ENCODE results near the gene SRCAP.
"Not testable (repeated sequence)": the region's sequence is repeated elsewhere in the genome, so short reads cannot be mapped to it uniquely, and the experiment has no call there.

SRCAP gene

DNA sequence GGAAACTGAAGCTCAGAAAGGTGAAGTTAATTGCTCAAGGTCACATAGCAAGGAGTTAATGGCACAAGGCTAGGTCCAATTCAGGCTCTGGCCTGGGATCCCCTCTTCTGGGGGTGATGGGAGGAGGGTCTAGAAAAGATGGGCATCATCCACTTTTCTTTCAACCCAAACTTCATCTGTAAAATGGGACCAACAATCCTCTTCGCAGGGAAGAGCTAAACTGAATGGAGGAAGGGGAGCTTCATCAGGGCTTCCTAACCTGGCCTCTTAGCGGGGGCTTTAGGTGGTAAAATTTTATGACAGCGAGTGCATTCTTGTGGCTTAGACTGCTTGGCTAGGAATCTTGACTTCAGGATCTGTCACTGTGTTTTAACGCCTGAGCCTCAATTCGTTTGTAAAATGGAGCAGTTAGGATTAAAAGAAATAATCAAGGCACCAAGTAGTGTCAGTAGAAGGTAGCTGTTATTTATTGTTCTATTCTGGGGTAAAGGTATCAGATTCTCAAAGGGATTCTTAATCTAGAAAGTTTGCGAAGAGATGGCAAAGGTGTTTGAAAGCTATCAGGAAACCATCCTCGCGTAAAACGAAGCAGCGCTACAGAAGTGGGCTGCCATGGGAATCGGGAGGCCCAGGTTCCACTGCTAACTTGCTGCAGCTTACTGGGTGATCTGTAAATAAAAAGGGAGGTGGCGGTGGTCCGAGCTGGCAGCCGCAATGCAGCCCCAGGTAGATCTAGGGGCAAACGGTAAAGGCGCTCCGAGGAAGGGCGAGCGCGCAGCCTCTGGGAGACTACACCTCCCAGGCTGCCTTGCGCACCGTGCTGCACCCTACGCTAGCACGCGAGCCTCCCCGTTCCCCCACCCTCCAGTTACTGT is 1.5 kb upstream of the SRCAP start:
- DNase-seq = peak in 23 of 58 donors; percentile 90 to 99 (median 98)

DNA sequence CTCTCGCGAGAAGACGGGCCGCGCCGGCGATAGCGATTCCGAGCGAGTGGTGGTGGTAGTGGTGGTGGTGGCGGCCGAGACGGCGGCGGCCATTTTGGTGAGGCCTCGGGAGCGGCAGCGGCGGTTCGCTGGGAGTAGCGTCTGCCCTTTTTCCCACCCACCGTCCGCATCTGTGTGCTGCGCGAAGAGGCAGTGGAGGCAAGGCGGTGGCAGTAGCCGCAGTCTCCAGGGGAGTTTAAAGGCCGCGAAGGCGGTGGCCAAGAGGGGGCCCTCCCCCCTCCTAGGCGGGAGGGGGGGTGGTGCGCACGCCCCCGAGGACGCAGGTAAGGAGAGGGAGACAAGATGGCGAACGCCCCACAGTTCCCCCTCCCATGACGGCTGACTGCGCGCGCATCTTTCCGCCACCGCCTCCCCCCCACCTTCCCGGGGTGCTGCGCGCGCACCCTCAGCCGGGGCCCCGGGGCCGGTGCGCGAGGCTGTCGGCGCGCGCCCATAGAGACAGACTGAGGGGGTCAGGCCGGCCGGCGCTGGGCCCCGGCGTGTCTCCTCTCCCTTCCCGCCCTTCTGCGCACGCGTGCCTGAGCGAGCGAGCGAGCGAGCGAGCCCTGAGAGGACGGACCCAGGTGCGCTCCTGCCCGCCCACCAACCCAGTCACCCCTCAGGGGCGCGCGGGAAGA is 694 bp upstream of the SRCAP start:
- DNase-seq = peak; percentile 58 to 99 (median 94)

DNA sequence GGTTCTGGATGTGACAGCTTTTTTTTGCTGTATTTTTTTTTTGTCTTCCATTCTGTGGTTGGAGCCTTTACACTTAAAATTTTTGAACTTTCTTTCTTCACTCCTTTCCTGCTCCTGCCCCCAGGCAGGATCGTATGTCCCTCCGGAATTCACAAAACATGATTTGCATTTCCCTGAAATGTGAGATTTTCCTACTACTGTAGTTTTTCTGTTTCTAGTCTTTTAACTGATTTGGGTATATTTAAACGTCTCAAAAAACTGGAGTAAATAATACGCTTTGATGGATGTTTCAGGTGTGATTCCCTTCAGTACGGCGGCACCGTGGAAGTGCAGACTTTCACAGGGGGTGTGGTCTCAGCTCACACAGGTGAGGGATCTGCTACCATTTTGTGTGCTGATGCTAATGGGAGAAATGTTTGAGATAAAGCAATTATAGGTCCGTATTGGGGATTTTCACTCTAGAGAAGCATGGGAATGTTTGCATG is 686 bp downstream of the SRCAP start:
- no peak for DNase-seq

DNA sequence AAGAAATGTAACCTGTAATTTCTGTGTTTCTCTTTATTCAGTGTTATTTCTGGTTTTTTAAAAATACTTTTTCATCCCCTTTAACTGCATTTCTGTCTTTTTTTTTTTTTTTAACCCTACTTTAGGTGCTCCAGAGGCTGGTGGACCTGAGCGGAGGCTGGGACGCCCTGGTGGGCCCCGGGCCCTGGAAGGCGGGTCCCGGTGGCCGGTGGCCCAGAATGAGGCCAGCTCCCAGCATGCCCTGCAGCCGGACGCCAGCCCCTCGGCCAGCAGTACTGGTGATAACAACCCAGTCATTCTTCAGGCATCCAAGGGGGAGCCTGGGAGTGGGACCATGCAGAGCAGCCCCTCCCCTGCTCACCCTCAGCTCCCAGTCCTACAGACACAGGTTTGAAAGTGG is 1.5 kb downstream of the SRCAP start:
- peak in 2 of 58 donors; percentile 3 to 13 for DNase-seq

DNA sequence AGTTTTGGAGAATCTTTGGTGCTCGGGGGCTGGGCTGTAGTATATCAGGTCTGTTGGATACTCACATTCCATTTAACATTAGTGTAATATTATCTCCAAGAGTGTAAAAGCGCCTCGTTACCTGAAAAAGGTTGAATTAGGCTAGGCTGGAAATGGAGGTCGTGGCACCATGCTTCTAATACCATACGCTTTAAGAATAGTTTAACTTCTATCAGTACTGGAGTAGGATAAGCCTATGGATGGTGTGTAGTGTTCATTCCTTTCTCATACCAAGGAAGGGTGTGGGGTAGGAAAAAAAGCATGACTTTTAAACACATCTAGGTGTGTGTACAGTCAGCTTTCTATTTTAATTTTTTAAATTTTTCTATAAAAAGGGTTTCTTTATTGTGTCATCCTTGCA is 2.0 kb downstream of the SRCAP start:
- no peak for DNase-seq

DNA sequence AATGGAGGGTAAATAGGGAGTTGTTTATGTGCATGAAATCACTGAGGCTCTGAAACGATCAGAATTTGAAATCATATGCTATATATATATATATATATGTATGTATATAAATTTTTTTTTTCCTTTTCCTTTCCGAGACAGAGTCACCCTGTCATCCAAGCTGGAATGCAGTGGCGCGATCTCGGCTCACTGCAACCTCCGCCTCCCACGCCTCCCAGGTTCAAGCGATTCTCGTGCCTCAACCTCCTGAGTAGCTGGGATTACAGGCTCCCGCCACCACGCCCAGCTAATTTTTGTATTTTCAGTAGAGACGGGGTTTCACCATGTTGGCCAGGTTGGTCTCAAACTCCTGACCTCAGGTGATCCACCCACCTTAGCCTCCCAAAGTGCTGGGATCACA is 4.1 kb downstream of the SRCAP start:
- not testable (repeated sequence) for DNase-seq

DNA sequence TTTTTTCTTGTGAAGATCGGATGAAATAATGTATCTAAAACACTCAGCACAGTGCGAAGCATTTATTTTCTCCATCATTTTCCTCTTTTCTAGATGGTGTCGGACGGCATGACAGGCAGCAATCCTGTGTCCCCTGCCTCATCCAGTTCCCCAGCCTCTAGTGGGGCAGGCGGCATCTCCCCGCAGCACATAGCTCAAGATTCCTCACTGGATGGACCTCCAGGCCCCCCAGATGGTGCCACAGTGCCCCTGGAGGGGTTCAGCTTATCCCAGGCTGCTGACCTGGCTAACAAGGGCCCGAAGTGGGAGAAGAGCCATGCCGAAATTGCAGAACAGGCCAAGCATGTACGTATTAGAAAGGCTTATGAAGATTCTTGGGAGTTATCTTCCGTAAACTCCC is 5.0 kb downstream of the SRCAP start:
- no peak for DNase-seq

DNA sequence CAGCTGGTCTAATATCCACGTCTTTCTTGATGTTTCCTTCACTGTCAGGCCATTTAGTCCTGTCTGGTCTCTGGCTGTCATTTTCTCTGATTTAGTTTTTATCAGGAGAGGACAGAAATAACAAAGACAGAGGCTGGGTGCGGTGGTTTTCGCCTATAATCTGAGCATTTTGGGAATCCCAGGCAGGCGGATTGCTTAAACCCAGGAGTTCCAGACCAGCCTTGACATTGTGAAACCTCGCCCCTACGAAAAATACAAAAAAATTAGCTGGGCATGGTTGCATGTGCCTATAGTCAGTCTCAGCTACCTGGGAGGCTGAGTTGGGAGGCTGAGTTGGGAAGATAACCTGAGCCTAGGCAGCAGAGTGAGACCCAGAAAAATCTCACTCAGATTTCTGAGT is 7.1 kb downstream of the SRCAP start:
- DNase-seq = no peak

DNA sequence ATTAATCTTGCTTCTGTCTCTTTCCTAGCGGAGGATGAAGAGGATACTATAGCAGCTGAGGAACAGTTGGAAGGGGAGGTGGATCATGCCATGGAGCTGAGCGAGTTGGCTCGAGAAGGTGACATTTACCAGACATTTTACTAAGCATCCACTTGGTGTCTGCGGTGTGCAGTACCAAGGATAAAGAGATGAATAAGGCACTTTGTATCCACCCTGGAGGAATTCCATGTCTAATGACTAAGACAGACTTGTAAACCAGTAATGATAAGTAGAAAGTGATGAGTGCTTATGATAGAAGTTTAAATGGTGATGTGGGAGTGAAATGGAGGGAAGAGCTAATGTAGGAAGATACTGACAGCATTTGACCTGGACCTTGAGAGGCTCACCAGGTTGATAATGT is 12.0 kb downstream of the SRCAP start:
- DNase-seq = no peak

DNA sequence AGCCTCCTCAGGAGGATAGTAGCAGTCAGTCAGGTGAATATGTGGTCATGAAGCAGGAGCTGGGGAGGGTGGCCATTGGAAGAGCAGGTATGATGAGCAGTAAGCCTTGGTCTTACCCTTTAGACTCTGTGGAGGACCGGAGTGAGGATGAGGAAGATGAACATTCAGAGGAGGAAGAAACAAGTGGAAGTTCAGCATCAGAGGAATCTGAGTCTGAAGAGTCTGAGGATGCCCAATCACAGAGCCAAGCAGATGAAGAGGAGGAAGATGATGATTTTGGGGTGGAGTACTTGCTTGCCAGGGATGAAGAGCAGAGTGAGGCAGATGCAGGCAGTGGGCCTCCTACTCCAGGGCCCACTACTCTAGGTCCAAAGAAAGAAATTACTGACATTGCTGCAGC is 12.7 kb downstream of the SRCAP start:
- no peak for DNase-seq

DNA sequence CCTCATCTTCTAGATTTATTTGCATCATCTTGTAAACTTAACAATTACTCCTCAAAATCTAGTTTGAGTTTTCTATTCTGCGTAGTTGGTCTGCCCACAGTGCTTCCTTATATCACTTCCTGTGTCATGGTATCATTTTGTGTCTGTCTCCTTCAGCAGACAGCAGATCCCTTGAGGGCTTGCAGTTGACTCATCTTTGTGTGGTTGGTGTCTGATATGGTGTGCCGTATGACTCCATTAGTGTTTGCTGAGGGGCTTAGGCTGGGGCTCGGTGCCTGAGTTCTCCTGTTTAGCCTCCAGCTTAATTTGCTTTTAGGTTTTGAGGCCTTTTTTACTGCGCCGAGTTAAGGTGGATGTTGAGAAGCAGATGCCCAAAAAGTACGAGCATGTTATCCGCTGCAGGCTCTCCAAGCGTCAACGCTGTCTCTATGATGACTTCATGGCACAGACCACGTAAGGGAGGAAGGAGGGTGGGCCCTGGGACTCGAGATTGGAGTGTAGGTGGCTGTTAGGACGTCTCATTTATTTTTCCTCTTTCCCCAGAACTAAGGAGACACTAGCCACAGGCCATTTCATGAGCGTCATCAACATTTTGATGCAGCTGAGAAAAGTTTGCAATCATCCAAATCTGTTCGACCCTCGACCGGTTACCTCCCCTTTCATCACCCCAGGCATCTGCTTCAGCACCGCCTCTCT is 16.9 kb downstream of the SRCAP start:
- DNase-seq = no peak

DNA sequence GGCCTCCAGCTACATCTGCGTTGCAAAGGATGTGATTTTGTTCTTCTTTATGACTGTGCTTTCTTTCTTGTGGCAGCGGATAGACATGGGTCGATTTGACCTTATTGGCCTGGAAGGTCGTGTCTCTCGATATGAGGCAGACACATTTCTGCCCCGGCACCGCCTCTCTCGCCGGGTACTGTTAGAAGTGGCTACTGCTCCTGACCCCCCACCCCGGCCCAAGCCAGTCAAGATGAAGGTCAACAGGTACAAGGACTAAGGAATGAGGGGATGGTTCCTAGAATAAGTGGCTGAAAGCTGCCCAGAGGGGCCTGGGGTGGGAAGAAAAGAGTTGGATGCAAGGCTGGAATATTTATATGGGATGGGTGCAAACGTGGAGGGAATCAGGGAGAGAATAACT is 21.1 kb downstream of the SRCAP start:
- no peak for DNase-seq

DNA sequence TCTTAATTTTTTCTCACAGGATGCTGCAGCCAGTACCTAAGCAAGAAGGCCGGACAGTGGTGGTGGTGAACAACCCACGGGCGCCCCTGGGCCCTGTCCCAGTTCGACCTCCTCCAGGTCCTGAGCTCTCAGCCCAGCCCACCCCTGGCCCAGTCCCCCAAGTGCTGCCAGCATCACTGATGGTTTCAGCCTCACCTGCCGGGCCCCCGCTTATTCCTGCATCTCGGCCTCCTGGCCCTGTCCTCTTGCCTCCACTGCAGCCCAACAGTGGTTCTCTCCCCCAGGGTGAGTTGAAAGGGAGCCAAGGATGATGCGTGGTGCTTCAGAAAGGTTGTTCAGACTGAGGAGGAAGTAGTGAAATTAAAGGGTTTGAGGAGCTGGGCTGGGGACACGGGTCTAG is 21.7 kb downstream of the SRCAP start:
- DNase-seq = no peak

DNA sequence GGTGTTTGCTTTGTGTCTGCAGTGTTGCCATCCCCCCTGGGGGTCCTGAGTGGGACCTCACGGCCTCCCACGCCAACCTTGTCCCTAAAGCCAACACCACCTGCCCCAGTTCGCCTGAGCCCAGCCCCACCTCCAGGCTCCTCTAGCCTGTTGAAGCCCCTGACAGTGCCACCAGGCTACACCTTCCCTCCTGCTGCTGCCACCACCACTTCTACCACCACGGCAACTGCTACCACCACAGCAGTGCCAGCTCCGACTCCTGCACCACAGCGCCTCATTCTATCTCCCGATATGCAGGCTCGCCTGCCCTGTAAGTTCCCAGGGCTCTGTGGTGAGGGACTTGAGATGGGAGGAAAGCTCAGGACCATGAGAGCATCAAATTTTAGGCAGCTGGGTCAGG is 22.2 kb downstream of the SRCAP start:
- no peak for DNase-seq

DNA sequence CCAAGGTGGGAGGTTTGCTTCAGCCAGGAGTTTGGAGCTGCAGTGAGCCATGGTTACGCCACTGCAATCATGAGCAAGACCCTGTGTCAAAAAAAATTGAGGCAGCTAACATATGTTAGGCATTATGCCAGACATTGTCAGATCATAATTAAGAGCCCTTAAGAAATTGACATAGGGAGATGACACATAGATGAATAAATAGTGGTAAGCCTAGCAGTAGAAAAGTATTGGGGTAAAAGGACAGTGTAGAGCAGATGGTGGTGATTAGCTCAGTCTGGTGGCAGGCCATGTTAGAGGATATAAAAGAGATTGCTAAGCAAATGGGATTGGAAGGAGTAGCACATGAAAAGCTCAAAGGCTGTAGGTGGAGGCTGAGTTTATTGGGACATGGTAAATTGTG is 22.6 kb downstream of the SRCAP start:
- DNase-seq = no peak

DNA sequence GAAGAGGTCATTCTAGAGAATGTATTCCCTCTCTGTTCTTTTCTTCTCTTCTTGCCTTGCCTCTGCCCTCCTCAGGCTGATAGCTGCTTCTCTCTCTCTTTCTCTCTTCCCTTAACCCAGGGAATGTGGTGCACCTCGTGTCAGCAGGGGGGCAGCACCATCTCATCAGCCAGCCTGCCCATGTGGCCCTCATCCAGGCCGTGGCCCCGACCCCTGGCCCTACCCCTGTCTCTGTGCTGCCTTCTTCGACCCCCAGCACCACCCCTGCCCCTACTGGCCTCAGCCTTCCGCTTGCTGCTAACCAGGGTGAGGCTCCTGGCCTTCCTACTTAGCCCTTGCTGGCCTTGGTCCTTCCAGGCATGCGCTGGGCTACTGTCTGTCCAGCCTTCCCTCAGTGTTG is 23.5 kb downstream of the SRCAP start:
- no peak for DNase-seq

DNA sequence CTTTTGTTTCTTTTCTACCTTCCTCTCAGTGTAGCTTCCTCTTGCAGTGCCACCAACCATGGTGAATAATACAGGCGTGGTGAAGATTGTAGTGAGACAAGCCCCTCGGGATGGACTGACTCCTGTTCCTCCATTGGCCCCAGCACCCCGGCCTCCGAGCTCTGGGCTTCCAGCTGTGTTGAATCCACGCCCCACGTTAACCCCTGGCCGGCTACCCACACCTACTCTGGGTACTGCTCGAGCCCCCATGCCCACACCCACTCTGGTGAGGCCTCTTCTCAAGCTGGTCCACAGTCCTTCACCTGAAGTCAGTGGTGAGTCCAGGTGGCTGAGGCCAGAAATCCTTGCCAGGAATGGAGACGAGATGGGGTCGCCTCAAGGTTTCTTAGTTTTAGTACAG is 23.9 kb downstream of the SRCAP start:
- DNase-seq = no peak

DNA sequence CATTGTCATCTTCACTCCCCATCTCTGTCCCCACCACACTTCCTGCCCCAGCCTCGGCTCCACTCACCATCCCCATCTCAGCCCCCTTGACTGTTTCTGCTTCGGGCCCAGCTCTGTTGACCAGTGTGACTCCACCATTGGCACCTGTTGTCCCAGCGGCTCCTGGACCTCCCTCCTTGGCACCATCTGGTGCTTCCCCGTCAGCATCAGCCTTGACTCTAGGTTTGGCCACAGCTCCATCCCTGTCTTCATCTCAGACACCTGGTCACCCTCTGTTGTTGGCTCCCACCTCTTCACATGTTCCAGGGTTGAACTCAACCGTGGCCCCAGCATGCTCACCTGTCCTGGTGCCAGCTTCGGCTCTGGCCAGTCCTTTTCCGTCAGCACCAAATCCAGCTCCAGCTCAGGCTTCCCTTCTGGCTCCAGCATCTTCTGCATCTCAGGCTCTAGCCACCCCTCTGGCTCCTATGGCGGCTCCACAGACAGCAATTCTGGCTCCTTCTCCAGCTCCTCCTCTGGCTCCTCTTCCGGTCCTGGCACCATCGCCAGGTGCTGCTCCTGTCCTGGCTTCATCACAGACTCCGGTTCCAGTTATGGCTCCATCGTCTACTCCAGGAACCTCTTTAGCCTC is 24.9 kb downstream of the SRCAP start:
- DNase-seq = no peak

DNA sequence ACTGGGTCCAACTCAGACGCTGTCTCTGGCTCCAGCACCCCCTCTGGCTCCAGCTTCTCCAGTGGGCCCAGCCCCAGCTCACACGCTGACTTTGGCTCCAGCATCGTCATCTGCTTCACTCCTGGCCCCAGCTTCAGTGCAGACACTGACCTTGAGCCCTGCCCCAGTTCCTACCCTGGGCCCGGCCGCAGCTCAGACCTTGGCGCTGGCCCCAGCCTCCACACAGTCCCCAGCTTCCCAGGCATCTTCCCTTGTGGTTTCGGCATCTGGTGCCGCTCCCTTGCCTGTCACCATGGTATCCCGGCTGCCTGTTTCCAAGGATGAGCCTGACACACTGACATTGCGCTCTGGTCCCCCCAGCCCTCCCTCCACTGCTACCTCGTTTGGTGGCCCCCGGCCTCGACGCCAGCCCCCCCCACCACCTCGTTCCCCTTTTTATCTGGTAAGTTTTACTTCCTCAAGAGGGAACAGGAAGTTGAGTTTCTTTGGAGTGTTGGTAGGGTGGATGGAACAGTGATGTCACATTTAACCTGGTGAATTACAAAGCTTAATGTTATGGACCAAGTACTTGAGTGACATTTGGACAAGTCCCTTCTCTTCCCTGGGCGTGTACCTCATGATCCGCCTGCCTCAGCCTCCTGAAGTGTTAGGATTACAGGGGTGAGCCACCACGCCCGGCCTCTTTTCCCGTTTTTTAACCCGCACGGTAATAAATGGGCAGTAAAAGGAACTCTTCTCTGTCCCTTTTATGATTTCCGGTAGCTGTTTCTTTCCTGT is 25.9 kb downstream of the SRCAP start:
- DNase-seq = peak in 4 of 58 donors; percentile 3 to 24 (median 10)

DNA sequence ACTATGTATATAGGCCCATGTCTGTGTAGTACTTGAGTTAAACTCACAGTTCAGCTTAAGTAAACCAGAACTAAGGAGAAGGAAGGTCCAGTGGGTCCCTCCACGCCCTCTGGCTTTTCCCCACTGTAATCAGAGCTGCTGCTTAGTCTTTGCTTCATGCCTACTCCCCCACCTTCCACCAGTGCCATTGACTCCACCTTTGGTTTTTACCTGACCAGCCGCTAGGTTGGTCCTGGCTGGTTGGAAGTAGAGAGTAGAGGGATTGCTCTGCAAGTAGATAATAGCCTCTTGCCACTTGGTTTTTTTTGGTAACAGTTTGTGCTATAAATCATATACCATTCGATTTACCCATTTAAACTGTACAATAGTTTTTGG is 26.4 kb downstream of the SRCAP start:
- DNase-seq = no peak

DNA sequence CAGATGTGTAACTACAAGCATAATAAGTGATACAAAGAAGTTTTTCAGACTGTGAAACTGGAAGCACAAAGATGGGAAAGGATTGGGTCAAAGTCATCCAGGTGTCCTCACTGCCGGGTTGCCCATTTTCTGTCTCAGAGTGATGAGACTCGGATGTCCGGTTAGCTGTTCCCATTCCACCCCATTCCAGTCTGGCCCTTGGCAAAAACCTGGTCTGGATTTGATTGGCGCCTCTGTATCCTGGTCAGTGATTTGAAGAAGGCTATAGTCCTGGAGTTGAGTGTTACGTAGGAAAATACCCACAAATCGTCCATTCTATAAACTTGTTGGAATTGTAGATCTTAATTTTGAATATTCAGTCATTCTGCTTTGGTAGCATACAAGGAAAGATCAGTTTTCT is 29.4 kb downstream of the SRCAP start:
- DNase-seq = no peak

Data from anterior cingulate cortex (tissue), 58 donors.